HepG2 (cell line): Measurements from ENCODE around the gene ZIC2. TPM values are rescaled to one million over a fixed set of nuclear protein-coding genes. Genes with fewer than 3 reads are reported as not detected.

Experiments
- KLF12 ChIP-seq: sonication (generic); formaldehyde crosslinking; IDR thresholded peaks from 2 replicates; pipeline ENCODE4 v1.4.0; 2020; ENCODE audit warnings: missing genetic modification reagents, borderline replicate concordance
- NRL ChIP-seq: sonication (generic); formaldehyde crosslinking; IDR thresholded peaks from 2 replicates; pipeline ENCODE4 v1.5.0; 2020; ENCODE audit warnings: missing genetic modification reagents, mild to moderate bottlenecking, moderate library complexity, borderline replicate concordance
- ZNF552 ChIP-seq: sonication (generic); formaldehyde crosslinking; IDR thresholded peaks from 2 replicates; pipeline ENCODE4 v1.9.0; 2022; ENCODE audit warnings: missing genetic modification reagents, mild to moderate bottlenecking, borderline replicate concordance
- ZNF670 ChIP-seq: sonication (generic); formaldehyde crosslinking; IDR thresholded peaks from 2 replicates; pipeline ENCODE4 v1.8.0; 2022; ENCODE audit warnings: mild to moderate bottlenecking, missing genetic modification reagents, borderline replicate concordance
- polyA plus RNA-seq, 8 experiments: library from polyadenylated mRNA; depleted of rRNA in 3 of 8; stranded (reverse) in 7 of 8; unstranded in 1 of 8; fragments of >200 nt; fragmentation: Illumina TruSeq in 4 of 8; extraction: Trizol in 4 of 8; gene quantifications; 2 replicates each; pipeline versions ENCODE4 v1.2.1 to v1.2.3, GENCODE V29; 2011 to 2016; ENCODE audit warnings: low read depth in 4 of 8, missing spikeins in 1 of 8, mixed read lengths in 1 of 8; ENCODE audit not compliant: insufficient read depth in 1 of 8
- total RNA-seq, 5 experiments: library from RNA; depleted of rRNA; stranded (reverse); fragments of >200 nt; fragmentation: Illumina TruSeq; extraction: Trizol; gene quantifications; 2 replicates each; pipeline ENCODE4 v1.2.3, GENCODE V29; 2016; ENCODE audit warnings: low read depth in 1 of 5
- TF ChIP-seq, protein P1 (sequence below): sonication (generic); formaldehyde crosslinking; IDR thresholded peaks from 2 replicates; pipeline ENCODE4 v1.9.0; 2021; ENCODE audit warnings: missing genetic modification reagents, borderline replicate concordance
- TF ChIP-seq, protein P2 (sequence below): IDR thresholded peaks from 2 replicates; pipeline ENCODE4 v1.6.1; 2016; ENCODE audit warnings: missing compliant biosample characterization, missing genetic modification reagents, borderline replicate concordance
- TF ChIP-seq, protein P3 (sequence below): sonication (generic); formaldehyde crosslinking; IDR thresholded peaks from 2 replicates; pipeline ENCODE4 v1.4.0; 2020; ENCODE audit warnings: mild to moderate bottlenecking, missing genetic modification reagents
- TF ChIP-seq, protein P4 (sequence below): sonication (generic); formaldehyde crosslinking; IDR thresholded peaks from 2 replicates; pipeline ENCODE4 v1.9.0; 2021; ENCODE audit warnings: missing genetic modification reagents, mild to moderate bottlenecking, borderline replicate concordance
- TF ChIP-seq, protein P5 (sequence below): sonication (generic); formaldehyde crosslinking; IDR thresholded peaks from 2 replicates; pipeline ENCODE4 v1.4.0; 2020; ENCODE audit warnings: mild to moderate bottlenecking, missing genetic modification reagents
- TF ChIP-seq, protein P6 (sequence below): sonication (generic); formaldehyde crosslinking; IDR thresholded peaks from 2 replicates; pipeline ENCODE4 v1.5.0; 2020; ENCODE audit warnings: mild to moderate bottlenecking, missing genetic modification reagents, moderate library complexity
- TF ChIP-seq, protein P7 (sequence below): sonication (generic); formaldehyde crosslinking; IDR thresholded peaks from 2 replicates; pipeline ENCODE4 v1.8.1; 2023; ENCODE audit warnings: mild to moderate bottlenecking, missing genetic modification reagents

The ZIC2 gene
- total and polyA plus RNA-seq, 2 of the 13 experiments (the other 11 are each of a cell fraction or from before 2014, with no cell fraction given) = 0.13 TPM; not detected in 1

DNA sequence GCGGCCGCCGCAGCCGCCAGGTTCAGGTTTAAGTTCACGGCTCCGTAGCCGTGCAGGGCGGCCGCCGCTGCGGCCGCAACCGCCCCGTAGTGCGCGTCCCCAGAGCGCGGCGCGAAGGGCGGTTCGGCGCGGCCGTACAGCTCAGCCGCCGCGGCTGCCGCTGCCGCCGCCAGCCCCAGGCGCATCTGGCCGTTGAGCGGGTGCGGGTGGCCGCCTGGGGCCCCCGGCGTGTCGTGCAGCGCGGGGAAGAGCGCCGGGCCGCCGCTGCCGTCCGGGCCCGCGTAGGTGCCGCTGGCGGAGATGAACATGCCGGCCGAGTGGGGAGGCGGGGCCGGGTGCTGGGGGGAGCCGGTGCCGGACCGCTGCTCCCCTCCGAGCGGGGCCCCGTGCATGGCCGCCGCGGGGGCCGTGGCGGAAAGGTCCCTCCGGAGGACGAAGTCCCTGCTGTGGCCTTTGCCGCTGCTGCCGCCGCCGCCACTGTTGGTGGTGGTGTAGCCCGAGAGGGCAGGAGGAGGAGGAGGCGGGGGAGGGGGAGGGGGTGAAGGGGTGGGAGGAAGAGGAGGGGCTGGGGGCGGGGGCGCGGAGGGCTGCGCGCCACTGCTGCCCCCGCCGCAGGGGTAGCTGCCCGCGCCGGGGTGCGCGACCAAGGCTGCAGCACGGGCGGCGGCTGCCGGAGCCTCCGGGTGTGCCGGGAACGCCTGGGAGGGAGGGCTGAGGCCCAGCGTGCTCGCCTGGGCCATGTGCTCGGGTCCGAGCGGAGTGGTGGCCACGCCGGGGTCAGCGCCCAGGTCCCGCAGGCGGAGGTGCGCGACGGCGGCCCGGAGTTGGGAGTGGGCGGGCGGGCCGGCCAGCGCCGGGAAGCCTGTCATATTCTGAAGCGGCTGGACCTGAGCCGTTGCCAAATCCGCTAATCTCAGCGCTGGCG, 10.7 kb upstream of the ZIC2 start (continued):
- TF ChIP-seq, protein P1, sequence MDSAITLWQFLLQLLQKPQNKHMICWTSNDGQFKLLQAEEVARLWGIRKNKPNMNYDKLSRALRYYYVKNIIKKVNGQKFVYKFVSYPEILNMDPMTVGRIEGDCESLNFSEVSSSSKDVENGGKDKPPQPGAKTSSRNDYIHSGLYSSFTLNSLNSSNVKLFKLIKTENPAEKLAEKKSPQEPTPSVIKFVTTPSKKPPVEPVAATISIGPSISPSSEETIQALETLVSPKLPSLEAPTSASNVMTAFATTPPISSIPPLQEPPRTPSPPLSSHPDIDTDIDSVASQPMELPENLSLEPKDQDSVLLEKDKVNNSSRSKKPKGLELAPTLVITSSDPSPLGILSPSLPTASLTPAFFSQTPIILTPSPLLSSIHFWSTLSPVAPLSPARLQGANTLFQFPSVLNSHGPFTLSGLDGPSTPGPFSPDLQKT (CRISPR knock-in tag) = no peak
- TF ChIP-seq NRL (CRISPR knock-in tag) = no peak
- TF ChIP-seq, protein P2, sequence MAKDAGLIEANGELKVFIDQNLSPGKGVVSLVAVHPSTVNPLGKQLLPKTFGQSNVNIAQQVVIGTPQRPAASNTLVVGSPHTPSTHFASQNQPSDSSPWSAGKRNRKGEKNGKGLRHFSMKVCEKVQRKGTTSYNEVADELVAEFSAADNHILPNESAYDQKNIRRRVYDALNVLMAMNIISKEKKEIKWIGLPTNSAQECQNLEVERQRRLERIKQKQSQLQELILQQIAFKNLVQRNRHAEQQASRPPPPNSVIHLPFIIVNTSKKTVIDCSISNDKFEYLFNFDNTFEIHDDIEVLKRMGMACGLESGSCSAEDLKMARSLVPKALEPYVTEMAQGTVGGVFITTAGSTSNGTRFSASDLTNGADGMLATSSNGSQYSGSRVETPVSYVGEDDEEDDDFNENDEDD (CRISPR knock-in tag) = peak; percentile 26; the same call in 1 of the 2 replicates
- 0 out of 2 replicates have a peak, but pooled peaks have one; percentile 35 for TF ChIP-seq KLF12 (CRISPR knock-in tag)
- TF ChIP-seq, protein P3, sequence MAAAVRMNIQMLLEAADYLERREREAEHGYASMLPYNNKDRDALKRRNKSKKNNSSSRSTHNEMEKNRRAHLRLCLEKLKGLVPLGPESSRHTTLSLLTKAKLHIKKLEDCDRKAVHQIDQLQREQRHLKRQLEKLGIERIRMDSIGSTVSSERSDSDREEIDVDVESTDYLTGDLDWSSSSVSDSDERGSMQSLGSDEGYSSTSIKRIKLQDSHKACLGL (CRISPR knock-in tag) = 0 out of 2 replicates have a peak, but pooled peaks have one; percentile 27
- TF ChIP-seq, protein P4, sequence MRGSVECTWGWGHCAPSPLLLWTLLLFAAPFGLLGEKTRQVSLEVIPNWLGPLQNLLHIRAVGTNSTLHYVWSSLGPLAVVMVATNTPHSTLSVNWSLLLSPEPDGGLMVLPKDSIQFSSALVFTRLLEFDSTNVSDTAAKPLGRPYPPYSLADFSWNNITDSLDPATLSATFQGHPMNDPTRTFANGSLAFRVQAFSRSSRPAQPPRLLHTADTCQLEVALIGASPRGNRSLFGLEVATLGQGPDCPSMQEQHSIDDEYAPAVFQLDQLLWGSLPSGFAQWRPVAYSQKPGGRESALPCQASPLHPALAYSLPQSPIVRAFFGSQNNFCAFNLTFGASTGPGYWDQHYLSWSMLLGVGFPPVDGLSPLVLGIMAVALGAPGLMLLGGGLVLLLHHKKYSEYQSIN (CRISPR knock-in tag) = no peak
- no peak for TF ChIP-seq ZNF552 (CRISPR knock-in tag)
- TF ChIP-seq, protein P5, sequence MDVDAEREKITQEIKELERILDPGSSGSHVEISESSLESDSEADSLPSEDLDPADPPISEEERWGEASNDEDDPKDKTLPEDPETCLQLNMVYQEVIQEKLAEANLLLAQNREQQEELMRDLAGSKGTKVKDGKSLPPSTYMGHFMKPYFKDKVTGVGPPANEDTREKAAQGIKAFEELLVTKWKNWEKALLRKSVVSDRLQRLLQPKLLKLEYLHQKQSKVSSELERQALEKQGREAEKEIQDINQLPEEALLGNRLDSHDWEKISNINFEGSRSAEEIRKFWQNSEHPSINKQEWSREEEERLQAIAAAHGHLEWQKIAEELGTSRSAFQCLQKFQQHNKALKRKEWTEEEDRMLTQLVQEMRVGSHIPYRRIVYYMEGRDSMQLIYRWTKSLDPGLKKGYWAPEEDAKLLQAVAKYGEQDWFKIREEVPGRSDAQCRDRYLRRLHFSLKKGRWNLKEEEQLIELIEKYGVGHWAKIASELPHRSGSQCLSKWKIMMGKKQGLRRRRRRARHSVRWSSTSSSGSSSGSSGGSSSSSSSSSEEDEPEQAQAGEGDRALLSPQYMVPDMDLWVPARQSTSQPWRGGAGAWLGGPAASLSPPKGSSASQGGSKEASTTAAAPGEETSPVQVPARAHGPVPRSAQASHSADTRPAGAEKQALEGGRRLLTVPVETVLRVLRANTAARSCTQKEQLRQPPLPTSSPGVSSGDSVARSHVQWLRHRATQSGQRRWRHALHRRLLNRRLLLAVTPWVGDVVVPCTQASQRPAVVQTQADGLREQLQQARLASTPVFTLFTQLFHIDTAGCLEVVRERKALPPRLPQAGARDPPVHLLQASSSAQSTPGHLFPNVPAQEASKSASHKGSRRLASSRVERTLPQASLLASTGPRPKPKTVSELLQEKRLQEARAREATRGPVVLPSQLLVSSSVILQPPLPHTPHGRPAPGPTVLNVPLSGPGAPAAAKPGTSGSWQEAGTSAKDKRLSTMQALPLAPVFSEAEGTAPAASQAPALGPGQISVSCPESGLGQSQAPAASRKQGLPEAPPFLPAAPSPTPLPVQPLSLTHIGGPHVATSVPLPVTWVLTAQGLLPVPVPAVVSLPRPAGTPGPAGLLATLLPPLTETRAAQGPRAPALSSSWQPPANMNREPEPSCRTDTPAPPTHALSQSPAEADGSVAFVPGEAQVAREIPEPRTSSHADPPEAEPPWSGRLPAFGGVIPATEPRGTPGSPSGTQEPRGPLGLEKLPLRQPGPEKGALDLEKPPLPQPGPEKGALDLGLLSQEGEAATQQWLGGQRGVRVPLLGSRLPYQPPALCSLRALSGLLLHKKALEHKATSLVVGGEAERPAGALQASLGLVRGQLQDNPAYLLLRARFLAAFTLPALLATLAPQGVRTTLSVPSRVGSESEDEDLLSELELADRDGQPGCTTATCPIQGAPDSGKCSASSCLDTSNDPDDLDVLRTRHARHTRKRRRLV (CRISPR knock-in tag) = no peak
- TF ChIP-seq, protein P6, sequence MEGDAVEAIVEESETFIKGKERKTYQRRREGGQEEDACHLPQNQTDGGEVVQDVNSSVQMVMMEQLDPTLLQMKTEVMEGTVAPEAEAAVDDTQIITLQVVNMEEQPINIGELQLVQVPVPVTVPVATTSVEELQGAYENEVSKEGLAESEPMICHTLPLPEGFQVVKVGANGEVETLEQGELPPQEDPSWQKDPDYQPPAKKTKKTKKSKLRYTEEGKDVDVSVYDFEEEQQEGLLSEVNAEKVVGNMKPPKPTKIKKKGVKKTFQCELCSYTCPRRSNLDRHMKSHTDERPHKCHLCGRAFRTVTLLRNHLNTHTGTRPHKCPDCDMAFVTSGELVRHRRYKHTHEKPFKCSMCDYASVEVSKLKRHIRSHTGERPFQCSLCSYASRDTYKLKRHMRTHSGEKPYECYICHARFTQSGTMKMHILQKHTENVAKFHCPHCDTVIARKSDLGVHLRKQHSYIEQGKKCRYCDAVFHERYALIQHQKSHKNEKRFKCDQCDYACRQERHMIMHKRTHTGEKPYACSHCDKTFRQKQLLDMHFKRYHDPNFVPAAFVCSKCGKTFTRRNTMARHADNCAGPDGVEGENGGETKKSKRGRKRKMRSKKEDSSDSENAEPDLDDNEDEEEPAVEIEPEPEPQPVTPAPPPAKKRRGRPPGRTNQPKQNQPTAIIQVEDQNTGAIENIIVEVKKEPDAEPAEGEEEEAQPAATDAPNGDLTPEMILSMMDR (CRISPR knock-in tag) = 0 out of 2 replicates have a peak, but pooled peaks have one; percentile 4
- TF ChIP-seq, protein P7, sequence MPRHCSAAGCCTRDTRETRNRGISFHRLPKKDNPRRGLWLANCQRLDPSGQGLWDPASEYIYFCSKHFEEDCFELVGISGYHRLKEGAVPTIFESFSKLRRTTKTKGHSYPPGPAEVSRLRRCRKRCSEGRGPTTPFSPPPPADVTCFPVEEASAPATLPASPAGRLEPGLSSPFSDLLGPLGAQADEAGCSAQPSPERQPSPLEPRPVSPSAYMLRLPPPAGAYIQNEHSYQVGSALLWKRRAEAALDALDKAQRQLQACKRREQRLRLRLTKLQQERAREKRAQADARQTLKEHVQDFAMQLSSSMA (CRISPR knock-in tag) = no peak
- no peak for TF ChIP-seq ZNF670 (CRISPR knock-in tag)
